Measurements from ENCODE around the gene SMURF1. TPM values are rescaled to one million over a fixed set of nuclear protein-coding genes. Genes with fewer than 3 reads are reported as not detected.
"Not testable (repeated sequence)": the region's sequence is repeated elsewhere in the genome, so short reads cannot be mapped to it uniquely, and the experiment has no call there.

SMURF1 gene
- 40.9 TPM for total RNA-seq

GRCh38 chr7:99143853-99144672, at the start of gene SMURF1:
Gene SMURF1, minus strand, starts transcription at chr7:99144108. Its CDS starts 328 bp downstream, at chr7:99143780.
- peak; percentile 64 for DNase-seq (ENCODE audit: low spot score)

- no peak for DNase-seq (ENCODE audit: low spot score)
These were observed 48.1 kb upstream of the SMURF1 start for GRCh38 chr7:99191869-99192596.

GRCh38 chr7:99190359-99191009, 46.6 kb upstream of the SMURF1 start:
- DNase-seq (ENCODE audit: low spot score) = no peak

DNA sequence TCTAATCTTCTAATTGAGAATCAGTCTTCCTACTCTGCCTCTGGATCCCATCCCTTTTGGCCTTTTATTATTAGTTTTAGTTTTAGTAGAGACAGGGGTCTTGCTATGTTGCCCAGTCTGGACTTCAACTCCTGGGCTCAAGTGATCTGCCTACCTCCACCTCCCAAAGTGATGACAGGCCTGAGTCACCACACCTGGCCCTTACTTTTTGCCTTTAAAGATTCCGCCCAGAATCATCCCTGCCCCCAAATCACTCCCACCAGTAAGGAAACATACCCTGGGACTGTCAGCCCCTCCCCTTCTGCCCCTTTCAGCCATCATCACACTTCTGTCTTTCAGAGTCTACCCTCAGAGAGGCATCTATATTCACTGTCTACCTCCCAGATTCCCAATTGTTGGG, 45.3 kb upstream of the SMURF1 start:
- no peak for DNase-seq (ENCODE audit: low spot score)

DNA sequence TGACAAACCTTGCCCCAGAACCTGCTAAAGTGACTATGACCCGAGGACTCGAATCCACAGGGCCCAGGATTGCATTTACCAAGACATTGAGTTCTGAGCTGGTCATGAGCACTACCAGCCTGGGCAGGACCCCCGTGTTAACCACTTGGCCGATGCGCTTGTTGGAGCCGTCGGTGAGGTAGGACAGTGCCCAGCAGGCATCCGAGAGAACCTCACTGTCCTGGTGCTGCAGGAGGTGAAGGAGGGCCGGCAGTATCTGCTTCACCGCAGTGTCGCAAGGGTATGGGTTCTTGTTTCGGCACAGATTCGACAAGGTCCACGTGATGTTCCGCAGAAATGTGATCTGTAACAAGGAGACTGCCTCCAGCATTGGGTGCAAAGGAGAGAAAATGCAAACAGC, 44.3 kb upstream of the SMURF1 start:
- no peak for DNase-seq (ENCODE audit: low spot score)

- no peak for DNase-seq (ENCODE audit: low spot score)
These were observed 40.8 kb upstream of the SMURF1 start for GRCh38 chr7:99184532-99185218.

- no peak for DNase-seq (ENCODE audit: low spot score)
These were observed 36.3 kb upstream of the SMURF1 start for GRCh38 chr7:99180067-99180650.

GRCh38 chr7:99177165-99177564, 33.3 kb upstream of the SMURF1 start:
- DNase-seq (ENCODE audit: low spot score) = no peak

DNA sequence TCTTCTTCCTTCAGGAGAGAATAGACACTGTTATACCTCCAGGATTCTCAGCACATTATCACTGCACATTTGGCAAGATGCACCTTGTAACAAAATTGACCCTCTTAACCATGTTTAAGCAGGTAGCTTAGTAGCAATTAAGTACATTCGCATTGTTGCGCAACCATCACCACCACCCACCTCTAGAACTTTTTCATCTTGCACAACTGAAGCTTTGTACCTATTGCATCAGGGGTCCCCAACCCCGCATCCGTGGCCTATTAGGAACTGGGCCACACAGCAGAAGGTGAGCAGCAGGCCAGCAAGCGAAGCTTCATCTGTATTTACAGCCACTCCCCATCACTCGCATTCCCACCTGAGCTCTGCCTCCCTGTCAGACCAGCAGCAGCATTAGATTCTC, 29.9 kb upstream of the SMURF1 start:
- DNase-seq (ENCODE audit: low spot score) = no peak

DNA sequence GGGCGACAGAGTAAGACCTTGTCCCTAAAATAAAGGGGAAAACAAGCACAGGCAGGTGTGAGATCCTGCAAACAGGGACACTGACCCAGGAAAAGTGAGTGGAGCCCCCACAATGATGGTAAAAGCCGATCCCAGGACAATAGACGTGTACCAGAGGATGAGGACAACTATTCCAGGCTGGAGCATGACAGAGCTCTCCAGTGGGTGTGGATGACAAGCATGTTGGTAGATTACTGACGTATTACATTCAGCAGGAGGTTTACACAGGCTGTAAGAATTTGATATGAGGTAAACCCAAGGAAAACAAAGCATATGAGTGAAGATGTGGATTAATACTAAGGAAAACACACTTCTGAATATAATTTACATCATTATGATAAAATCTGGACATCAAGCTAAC, 27.8 kb upstream of the SMURF1 start:
- DNase-seq (ENCODE audit: low spot score) = no peak

- no peak for DNase-seq (ENCODE audit: low spot score)
These were observed 26.8 kb upstream of the SMURF1 start for GRCh38 chr7:99170730-99171074.

DNA sequence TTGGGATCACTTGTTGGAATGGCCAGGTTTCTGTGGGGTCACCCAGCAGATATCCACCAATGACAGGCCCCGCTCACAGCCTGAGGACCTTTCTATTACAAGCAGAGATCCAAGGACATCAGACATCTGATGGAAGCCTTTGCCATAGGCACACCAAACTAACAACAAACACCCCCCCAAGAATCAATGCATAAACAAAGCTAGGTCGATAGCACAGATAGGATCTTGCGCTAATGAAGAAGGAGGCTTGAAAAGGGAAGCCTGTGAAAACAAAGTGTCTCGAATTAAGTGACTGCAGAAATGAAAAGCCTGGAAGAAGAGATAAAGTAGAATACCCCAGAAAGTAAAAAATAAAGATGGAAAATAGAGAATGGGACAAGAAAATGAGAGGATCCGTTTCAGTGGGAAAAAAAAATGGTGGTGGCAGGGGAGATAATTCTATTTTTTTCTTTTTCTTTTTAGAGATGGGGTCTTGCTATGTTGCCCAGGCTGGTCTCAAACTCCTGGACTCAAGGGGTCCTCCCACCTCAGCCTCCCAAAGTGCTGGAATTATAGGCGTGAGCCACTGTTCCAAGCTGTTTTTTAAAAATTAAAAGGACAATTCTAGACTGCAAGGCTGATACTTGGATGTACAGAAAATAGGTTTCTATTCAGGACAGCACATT, 26.3 kb upstream of the SMURF1 start:
- no peak for DNase-seq (ENCODE audit: low spot score)

GRCh38 chr7:99167072-99167471, 23.2 kb upstream of the SMURF1 start:
- no peak for DNase-seq (ENCODE audit: low spot score)

DNA sequence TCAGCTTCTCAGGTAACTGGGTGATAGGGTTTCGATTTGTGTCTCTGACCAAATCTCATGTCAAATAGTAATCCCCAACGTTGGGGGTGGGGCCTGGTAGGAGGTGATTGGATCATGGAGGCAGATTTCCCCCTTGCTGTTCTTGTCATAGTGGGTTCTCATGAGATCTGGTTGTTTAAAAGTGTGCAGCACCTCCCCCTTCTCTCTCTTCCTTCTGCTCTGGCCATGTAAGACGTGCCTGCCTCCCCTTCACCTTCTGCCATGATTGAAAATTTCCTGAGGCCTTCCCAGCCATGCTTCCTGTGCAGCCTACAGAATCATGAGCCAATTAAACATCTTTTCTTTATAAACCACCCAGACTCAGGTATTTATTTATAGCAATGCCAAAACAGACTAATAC, 21.9 kb upstream of the SMURF1 start:
- DNase-seq (ENCODE audit: low spot score) = no peak

DNA sequence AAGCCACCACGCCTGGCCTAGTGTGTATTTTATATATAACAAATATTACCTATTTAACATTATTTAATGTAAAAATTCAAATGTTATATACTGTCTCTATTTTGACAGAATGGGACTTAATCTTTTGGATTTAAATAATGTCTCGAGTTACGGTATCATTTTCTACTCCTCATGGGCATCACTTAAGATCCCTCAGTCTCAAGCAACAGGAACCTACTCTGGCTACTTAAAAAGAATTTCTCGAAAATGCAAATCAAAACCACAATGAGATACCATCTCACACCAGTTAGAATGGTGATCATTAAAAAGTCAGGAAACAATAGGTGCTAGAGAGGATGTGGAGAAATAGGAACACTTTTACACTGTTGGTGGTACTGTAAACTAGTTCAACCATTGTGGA, 19.8 kb upstream of the SMURF1 start:
- not testable (repeated sequence) for DNase-seq (ENCODE audit: low spot score)

GRCh38 chr7:99156649-99157048, 12.7 kb upstream of the SMURF1 start:
- DNase-seq (ENCODE audit: low spot score) = peak; percentile 3

- DNase-seq (ENCODE audit: low spot score) = peak; percentile 15
These were observed 11.3 kb upstream of the SMURF1 start for GRCh38 chr7:99155211-99155610.

- no peak for DNase-seq (ENCODE audit: low spot score)
These were observed 3.1 kb upstream of the SMURF1 start for GRCh38 chr7:99146979-99147378.

- no peak for DNase-seq (ENCODE audit: low spot score)
These were observed 421 bp downstream of the SMURF1 start for GRCh38 chr7:99143521-99143852.

DNA sequence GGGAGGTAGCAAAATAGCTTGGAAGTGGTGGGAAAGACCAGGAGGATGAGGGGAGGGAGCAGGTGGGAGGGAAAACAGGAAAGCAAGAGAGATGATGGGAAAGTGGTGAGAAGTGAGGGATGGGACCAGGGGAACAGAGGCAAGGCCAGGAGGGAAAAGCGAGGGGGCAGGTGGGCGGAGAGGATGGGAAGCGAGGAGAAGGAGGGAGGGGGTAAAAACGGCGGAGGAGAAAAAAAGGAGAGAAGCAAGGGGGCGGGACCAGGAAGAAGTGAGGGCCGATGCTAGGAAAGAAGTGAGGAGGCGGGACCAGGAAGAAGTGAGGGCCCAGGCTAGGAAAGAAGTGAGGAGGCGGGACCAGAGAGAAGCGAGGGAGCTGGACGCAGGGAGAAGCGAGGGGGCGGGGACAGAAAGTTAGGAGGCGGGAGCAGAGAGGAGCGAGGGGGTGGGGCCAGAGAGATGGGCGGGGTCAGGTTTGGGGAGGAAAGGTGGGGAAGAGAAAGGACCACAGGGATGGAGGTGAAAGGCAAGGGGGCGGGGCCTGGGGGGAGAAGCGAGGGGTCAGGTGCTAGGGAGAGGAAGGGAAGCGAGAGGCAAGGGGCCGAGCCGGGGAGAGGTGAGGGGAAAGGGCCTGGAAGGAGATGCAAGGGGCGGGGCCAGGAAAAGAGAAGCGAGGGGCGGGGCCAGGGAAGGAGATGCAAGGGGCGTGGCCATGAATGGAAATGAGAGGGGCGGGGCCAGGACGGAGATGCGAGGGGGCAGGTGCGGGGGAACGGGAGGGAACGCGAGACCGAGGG, 984 bp downstream of the SMURF1 start:
- peak; percentile 98 for DNase-seq (ENCODE audit: low spot score)
